ENCODE measurements around the gene SLC12A2. TPM values are rescaled to one million over a fixed set of nuclear protein-coding genes. Genes with fewer than 3 reads are reported as not detected.

Gene SLC12A2
- total RNA-seq, 1 donor from 2014 or later, result 29.2 TPM

GRCh38 chr5:128195316-128195715, 111.8 kb downstream of the SLC12A2 start:
- Mint-ChIP-seq H3K4me1 (ENCODE audit: low read depth, unreplicated experiment) (no peaks in the 10 kb centered on the region), H3K27ac (ENCODE audit: unreplicated experiment) (no peak overlapping the region), H3K27me3 (ENCODE audit: unreplicated experiment) (no peaks in the 10 kb centered on the region), H3K9me3 (ENCODE audit: unreplicated experiment) (peaks cover 1% of the 10 kb centered on the region), H3K4me3 (ENCODE audit: unreplicated experiment) (no peak overlapping the region), H3K36me3 (ENCODE audit: unreplicated experiment) (peaks cover 4% of the 10 kb centered on the region)
- no peak for TF ChIP-seq CTCF (IDR thresholded peaks at IDR 0.05; ENCODE audit: partially characterized antibody, unreplicated experiment)
- no peak for DNase-seq

GRCh38 chr5:128196080-128196479, 112.5 kb downstream of the SLC12A2 start:
- DNase-seq, result no peak
- no peak for TF ChIP-seq CTCF (IDR thresholded peaks at IDR 0.05; ENCODE audit: partially characterized antibody, unreplicated experiment)
- Mint-ChIP-seq H3K4me1 (ENCODE audit: low read depth, unreplicated experiment) (no peaks in the 10 kb centered on the region), H3K27me3 (ENCODE audit: unreplicated experiment) (no peaks in the 10 kb centered on the region), H3K4me3 (ENCODE audit: unreplicated experiment) (no peak overlapping the region), H3K36me3 (ENCODE audit: unreplicated experiment) (peaks cover 4% of the 10 kb centered on the region), H3K27ac (ENCODE audit: unreplicated experiment) (no peak overlapping the region), H3K9me3 (ENCODE audit: unreplicated experiment) (peaks cover 1% of the 10 kb centered on the region)

GRCh38 chr5:128196791-128197190, 113.2 kb downstream of the SLC12A2 start:
- Mint-ChIP-seq H3K4me1 (ENCODE audit: low read depth, unreplicated experiment) (no peaks in the 10 kb centered on the region), H3K27ac (ENCODE audit: unreplicated experiment) (no peak overlapping the region), H3K36me3 (ENCODE audit: unreplicated experiment) (peaks cover 4% of the 10 kb centered on the region), H3K27me3 (ENCODE audit: unreplicated experiment) (no peaks in the 10 kb centered on the region), H3K4me3 (ENCODE audit: unreplicated experiment) (no peak overlapping the region), H3K9me3 (ENCODE audit: unreplicated experiment) (peaks cover 1% of the 10 kb centered on the region)
- no peak for TF ChIP-seq CTCF (IDR thresholded peaks at IDR 0.05; ENCODE audit: partially characterized antibody, unreplicated experiment)
- no peak for DNase-seq

GRCh38 chr5:128197896-128198522, 114.4 kb downstream of the SLC12A2 start:
- Mint-ChIP-seq H3K4me1 (ENCODE audit: low read depth, unreplicated experiment) (no peaks in the 10 kb centered on the region), H3K4me3 (ENCODE audit: unreplicated experiment) (no peak overlapping the region), H3K9me3 (ENCODE audit: unreplicated experiment) (peaks cover 1% of the 10 kb centered on the region), H3K36me3 (ENCODE audit: unreplicated experiment) (peaks cover 4% of the 10 kb centered on the region), H3K27ac (ENCODE audit: unreplicated experiment) (no peak overlapping the region), H3K27me3 (ENCODE audit: unreplicated experiment) (no peaks in the 10 kb centered on the region)
- no peak for DNase-seq
- no peak for TF ChIP-seq CTCF (IDR thresholded peaks at IDR 0.05; ENCODE audit: partially characterized antibody, unreplicated experiment)

GRCh38 chr5:128199104-128199503, 115.5 kb downstream of the SLC12A2 start:
- H3K4me1 Mint-ChIP-seq (ENCODE audit: low read depth, unreplicated experiment), result no peaks in the 10 kb centered on the region
- DNase-seq, result no peak
- no peaks in the 10 kb centered on the region for H3K27me3 Mint-ChIP-seq (ENCODE audit: unreplicated experiment)
- H3K27ac Mint-ChIP-seq (ENCODE audit: unreplicated experiment), result no peak overlapping the region
- no peak for TF ChIP-seq CTCF (IDR thresholded peaks at IDR 0.05; ENCODE audit: partially characterized antibody, unreplicated experiment)
- no peak overlapping the region for H3K4me3 Mint-ChIP-seq (ENCODE audit: unreplicated experiment)
- peaks cover under 1% of the 10 kb centered on the region for H3K36me3 Mint-ChIP-seq (ENCODE audit: unreplicated experiment)
- peaks cover 1% of the 10 kb centered on the region for H3K9me3 Mint-ChIP-seq (ENCODE audit: unreplicated experiment)

Data from glutamatergic neuron (in vitro differentiated cells).